Muscle of arm (tissue), 12 donors: Measurements from ENCODE around the gene FHOD3. TPM values are rescaled to one million over a fixed set of nuclear protein-coding genes. Genes with fewer than 3 reads are reported as not detected.
"Not testable (repeated sequence)": the region's sequence is repeated elsewhere in the genome, so short reads cannot be mapped to it uniquely, and the experiment has no call there.

Experiments
- DNase-seq: peaks from one replicate; pipeline ENCODE4 v3.0.0-alpha.2; 2013
- polyA plus RNA-seq, 12 donors: library from polyadenylated mRNA; unstranded; fragments of 120-200 nt; gene quantifications; one replicate each; pipeline ENCODE4 v1.2.1, GENCODE V29; 2013; ENCODE audit not compliant: insufficient read length in 12 of 12

The FHOD3 gene
- polyA plus RNA-seq, 12 donors, result 25.5 to 44.0 (median 34.7) TPM; not detected in 1

- DNase-seq, result no peak
Measured at GRCh38 chr18:36348971-36349417, 51.5 kb downstream of the FHOD3 start.

GRCh38 chr18:36349552-36349951 is 52.0 kb downstream of the FHOD3 start:
- DNase-seq, result no peak

DNA sequence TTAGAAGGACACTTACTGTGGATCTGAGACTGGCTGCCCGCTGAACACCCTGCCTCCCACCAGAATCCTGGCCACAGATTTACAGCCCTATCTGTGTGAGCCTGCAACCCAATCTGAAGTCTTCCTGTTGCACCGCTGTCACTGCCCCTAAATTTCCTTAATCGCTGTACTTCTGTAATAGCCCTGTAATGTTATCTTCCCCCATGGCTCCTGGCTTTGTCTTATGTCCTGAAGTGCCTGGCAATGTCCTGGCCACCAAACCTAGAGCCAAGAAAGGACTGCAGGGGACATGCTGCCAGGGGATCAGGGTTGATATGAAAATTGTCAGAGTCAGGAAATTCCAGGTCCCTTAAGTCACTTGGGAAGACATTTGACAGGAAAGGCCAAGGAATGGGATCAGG is 52.7 kb downstream of the FHOD3 start:
- no peak for DNase-seq

DNA sequence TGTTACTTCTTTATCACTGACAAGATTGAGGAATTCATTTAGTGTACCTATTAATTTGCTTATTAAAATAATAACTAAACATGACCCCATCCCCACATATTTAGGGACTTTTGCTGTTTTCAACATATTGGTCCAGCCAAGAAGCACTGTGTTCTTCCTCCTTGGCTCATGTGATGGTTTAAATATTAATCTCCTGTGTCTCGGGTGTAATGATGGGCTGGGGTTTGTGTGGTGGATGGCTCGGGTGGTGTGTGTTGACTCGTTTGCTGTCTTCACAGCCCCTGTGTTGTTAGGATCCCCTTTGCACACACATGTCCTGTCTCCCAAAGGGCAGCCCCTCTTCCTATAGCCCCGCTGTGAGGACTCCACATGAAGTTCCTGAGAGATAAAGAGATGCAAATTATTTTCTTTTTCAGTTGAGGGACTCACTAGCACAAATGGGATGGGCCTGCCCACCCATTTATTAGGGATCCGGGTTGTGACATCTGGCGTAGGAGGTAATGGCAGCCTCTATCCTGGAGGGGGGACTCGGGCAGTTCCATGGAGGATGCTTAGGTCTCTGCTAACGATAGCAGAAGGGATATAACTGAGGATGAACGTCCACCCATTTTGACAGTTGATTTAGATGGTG is 53.4 kb downstream of the FHOD3 start:
- DNase-seq, result no peak

- DNase-seq, result no peak
Measured at GRCh38 chr18:36352384-36352783, 54.9 kb downstream of the FHOD3 start.

- DNase-seq, result no peak
Measured at GRCh38 chr18:36354989-36355388, 57.5 kb downstream of the FHOD3 start.

DNA sequence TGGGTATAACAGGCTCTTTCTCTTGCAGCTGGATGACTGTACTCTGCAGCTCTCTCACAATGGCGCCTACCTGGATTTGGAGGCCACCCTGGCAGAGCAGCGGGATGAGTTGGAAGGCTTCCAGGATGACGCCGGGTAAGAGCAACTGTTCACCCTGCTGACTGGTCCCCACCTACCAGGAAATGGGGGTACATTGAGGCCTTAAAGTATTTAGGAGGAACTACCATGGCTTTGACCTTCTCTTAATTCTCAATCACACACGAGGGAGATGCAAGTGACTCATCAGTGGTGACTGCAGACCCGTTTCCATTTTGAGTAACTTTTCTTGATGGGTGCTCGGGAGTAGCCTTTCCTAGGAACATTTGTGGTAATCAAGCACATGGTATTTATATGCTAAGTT is 58.0 kb downstream of the FHOD3 start:
- DNase-seq, result no peak

- DNase-seq, result not testable (repeated sequence)
Measured at GRCh38 chr18:36356741-36357140, 59.2 kb downstream of the FHOD3 start.

DNA sequence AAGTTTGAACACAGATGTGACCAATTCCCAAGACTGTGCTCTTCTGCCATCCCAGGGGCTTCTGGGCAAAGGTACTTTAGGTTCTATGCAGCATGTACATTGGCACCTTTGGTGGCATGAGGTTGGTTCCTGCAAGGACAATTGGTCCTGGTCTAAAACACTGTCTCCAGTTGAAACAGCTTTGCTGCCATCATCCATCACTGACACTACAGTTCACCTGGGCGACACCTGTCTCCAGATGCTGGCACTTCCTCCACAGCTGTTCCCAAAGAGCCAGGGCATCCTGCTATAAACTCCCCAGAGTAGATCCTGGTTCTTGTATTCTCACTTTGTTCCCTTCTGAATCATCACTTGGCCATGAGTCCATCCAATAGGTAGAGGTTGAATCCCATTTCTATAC is 60.6 kb downstream of the FHOD3 start:
- DNase-seq, result no peak

GRCh38 chr18:36360256-36360909 is 62.9 kb downstream of the FHOD3 start:
- no peak for DNase-seq

GRCh38 chr18:36364911-36365624 is 67.6 kb downstream of the FHOD3 start:
- DNase-seq, result no peak

DNA sequence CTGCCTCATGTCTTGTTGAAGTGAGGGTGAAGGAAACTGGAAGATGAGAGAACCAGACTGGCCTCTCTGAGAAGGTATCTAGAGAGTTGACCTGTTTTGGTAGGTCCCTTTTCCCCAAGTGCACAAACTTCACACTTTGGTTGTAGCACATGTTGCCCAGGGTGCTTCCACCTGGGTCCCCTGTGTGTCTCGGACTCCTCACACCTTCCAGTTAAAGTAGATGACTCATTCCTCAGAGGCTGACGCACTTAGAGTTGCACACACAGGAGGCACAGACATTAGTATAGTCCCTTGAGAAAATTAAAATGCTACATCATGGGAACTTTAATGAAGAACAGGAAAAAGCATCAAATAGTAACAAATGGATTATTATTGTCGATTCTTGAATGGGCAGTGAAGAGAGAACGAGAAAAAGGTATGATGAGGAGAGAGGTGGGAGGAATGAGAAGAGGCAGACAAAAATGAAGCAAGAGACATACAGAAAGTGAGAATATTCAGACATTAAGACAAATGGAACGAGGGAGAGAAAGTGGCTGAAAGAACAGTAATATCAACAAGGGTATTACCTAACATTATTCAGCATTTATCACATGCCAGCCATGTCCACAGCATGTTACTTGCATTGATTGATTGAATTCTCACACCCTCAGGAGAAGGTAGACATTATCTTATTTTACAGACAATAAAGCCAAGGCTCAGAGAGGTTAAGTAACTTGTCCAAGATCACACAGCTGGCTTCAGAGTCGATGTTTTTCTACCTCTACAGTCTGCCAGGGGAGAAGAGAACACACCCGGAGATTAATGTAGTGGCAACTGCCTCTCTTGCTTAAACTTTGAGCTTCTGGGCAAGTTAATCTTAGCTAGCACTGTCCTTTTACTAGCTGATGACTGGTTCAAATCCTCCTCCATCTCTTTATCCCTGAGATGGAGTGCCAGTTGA is 68.6 kb downstream of the FHOD3 start:
- no peak for DNase-seq

DNA sequence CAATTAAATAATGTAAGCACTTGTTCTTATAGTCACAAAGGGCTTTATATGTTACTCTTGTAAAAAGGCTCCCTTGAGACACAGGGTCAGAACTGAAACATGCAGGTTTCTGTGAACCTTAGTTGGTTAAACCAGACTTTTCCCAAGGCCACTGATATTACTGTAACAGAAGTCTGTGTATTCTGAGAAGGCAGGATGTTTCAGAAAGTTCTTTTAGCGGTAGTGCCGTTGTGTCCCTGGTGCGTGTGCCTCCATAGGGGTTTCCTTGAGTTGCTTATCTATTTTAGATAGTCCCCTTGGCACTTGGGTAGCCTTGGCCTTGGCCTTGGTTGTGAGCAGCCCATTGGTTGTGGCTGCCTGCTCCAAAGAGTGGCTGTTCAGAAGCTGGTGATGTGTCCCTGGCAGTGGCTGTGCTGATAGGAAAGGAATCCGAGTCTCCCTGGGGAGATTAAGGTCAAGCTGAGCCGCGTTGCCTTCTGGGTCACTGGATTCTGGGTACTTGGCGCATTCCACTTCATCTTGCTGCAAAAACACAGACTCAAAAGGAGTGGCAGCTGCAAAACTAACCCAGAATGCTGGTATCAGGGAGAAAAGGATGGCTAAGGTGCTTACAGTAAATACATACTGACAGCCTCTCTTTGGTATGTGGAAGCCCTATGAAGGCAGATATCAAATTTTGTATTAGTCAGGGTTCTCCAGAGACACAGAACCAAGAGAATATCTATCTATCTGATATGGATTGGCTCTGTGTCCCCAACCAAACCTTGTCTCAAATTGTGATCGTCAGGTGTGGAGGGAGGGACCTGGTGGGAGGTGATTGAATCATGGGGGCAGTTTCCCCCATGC is 69.7 kb downstream of the FHOD3 start:
- no peak for DNase-seq

GRCh38 chr18:36368889-36369288 is 71.4 kb downstream of the FHOD3 start:
- no peak for DNase-seq

GRCh38 chr18:36372903-36373311 is 75.4 kb downstream of the FHOD3 start:
- DNase-seq, result no peak

DNA sequence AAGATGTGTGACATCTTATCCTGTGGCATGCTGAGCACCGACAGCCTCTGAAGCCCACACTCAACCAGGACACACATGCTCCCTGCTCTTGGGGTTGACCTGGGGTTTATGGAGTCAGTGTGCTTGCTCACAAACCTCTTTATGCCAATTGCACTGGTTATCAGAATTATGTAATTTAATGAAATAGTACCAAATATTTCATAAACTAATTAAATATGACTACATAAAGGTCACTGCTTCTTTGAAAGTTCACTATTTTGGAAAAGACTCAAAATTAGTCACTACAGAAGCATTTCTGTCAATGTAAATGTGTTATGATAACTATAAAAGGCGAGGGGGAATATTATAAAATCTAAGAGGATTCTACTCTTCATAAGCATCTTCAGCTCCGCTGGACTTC is 76.7 kb downstream of the FHOD3 start:
- no peak for DNase-seq

DNA sequence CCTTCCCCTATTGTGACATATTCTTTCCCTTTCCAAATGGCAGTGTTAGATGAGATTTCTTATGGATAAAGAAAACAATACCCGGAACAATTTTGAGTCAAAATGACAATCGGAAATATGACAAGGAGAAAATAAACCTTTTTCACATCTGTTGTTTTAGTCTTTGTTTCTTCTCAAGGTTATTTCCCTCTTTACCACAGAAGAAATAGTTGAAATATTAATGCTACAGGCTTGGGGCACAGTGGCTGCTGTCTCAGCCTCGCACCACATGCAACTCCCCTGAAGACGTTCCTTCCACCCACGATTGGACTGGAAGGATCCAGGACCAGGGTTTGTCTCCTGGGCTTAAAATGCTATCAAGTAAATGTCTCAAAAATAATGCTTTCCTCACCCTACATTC is 77.6 kb downstream of the FHOD3 start:
- no peak for DNase-seq

GRCh38 chr18:36376361-36376760 is 78.8 kb downstream of the FHOD3 start:
- no peak for DNase-seq

DNA sequence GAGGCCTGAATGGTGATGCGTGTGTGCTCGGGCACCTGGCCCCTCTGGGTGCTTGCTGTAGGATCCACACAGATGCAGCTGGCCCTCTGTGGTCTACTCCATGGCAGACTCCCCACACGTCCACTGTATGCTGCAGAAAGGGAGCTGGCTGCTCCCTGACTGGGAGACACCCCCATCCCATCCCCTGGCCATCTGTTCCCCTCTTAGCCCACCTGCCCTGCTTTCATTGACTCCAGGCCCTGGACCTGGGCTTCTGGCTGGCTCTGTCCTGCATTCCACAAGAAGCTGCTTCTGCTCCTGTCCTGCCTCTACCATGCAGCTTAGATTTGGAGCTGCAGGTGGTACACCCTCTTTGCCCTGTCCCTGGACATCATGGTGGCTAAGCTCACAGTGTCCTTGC is 80.1 kb downstream of the FHOD3 start:
- DNase-seq, result no peak

DNA sequence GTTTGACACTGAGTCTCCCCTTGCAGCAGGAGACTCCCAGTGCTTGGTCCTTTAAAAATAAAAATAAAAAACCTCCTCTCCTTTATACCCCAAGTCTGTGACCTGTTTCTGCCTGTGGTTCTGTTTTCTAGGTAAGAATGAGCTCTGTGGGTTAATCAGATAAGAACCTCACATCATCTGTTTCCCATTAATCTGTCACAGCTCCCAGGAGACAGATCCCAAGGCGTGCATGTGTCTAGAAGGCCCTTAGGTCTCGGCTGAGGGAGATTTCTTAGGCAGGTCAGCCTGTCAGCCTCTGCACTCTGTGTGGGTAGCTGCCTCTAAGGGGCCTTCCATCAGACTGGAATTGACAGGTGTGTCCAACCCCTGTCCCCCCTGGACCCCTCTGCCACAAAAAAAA is 80.7 kb downstream of the FHOD3 start:
- DNase-seq, result no peak

DNA sequence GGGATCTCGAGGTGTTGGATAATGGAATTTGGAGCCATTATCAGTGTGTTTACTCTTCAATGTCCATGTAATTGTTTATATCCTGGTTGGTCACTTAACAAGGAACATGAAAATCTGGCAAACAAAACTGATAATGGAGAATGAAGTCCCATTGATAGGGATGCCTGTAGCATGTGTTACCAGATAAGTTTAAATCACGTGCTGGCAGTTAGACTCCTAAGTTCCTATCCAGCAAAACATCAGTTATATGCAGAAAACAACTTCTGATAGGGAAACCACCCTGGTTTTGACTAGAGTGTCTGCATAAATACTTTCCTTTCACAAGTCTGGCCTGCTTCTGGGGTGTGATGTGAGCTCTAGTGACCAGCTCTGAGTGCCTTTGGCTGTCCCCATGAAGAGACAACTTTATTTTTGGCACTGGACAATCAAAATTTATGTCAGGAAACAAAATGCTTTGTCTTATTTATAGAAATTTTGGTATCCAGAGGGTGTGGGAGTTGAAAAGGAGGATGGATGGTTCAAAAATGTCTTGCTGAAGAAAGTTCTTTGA is 82.0 kb downstream of the FHOD3 start:
- DNase-seq, result no peak
